ENCODE results near the gene SMYD3. TPM values are rescaled to one million over a fixed set of nuclear protein-coding genes. Genes with fewer than 3 reads are reported as not detected.
A peak's percentile ranks its signal among the peaks of the same experiment; 100 is the strongest.

SMYD3 gene
- total and polyA plus RNA-seq, 8 donors: 20.4 to 35.1 (median 24.3) TPM

DNA sequence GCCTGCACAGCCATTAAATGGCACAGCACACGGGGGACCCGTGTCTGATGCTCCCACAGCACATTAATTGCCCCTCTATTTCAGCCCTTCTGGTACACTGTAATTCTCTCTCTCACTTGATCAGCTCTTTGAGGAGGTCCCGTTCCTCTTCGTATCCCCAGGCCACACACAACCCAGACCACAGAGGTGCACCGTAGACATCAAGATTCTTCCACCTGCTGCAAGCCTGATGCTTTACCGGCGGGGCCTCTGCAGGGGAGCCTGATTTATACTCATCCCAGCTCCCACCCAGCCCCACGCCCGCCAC is 759 bp downstream of the SMYD3 start:
- H3K27ac ChIP-seq: no peak overlapping the region
- H3K4me1 ChIP-seq: peaks cover 0 to 15% of the 10 kb centered on the region in 2 donors
- DNase-seq (no peak), ATAC-seq (no peak)
- TF ChIP-seq, protein P1, sequence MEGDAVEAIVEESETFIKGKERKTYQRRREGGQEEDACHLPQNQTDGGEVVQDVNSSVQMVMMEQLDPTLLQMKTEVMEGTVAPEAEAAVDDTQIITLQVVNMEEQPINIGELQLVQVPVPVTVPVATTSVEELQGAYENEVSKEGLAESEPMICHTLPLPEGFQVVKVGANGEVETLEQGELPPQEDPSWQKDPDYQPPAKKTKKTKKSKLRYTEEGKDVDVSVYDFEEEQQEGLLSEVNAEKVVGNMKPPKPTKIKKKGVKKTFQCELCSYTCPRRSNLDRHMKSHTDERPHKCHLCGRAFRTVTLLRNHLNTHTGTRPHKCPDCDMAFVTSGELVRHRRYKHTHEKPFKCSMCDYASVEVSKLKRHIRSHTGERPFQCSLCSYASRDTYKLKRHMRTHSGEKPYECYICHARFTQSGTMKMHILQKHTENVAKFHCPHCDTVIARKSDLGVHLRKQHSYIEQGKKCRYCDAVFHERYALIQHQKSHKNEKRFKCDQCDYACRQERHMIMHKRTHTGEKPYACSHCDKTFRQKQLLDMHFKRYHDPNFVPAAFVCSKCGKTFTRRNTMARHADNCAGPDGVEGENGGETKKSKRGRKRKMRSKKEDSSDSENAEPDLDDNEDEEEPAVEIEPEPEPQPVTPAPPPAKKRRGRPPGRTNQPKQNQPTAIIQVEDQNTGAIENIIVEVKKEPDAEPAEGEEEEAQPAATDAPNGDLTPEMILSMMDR (IDR thresholded peaks at IDR 0.05): no peak
- intact Hi-C loops (cut with DNase I): no loop called here
- no peaks in the 10 kb centered on the region for H3K27me3 ChIP-seq
- H3K36me3 ChIP-seq: no peaks in the 10 kb centered on the region
- H3K9me3 ChIP-seq: no peaks in the 10 kb centered on the region
- H3K4me3 ChIP-seq: peak overlapping the region; percentile 78 to 86

DNA sequence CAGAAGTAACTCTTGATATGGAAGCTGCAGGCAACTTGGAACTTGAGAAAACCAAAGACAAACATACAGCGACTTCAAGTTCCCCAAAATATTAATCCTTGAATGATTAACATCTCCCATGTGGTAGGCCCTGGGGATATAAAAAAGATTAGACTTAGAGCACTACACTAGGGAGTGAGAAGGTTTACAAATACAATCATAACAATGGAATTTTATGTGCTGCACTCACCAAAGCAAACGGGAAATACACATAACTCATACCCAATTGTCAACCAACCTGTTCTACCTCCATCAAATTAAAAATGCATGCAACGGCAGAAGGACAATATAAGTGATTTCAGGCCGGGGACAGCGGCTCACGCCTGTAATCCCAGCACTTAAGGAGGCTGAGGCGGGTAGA is 3.7 kb downstream of the SMYD3 start:
- Histone ChIP-seq H3K4me3 (no peak overlapping the region), H3K4me1 (peaks cover 0 to 15% of the 10 kb centered on the region in 2 donors), H3K27me3 (no peaks in the 10 kb centered on the region), H3K27ac (no peak overlapping the region), H3K36me3 (no peaks in the 10 kb centered on the region), H3K9me3 (no peaks in the 10 kb centered on the region)
- TF ChIP-seq, protein P1 (IDR thresholded peaks at IDR 0.05): no peak
- peak; percentile 11 for ATAC-seq
- DNase-seq: no peak
- intact Hi-C loops (cut with DNase I): no loop called here

DNA sequence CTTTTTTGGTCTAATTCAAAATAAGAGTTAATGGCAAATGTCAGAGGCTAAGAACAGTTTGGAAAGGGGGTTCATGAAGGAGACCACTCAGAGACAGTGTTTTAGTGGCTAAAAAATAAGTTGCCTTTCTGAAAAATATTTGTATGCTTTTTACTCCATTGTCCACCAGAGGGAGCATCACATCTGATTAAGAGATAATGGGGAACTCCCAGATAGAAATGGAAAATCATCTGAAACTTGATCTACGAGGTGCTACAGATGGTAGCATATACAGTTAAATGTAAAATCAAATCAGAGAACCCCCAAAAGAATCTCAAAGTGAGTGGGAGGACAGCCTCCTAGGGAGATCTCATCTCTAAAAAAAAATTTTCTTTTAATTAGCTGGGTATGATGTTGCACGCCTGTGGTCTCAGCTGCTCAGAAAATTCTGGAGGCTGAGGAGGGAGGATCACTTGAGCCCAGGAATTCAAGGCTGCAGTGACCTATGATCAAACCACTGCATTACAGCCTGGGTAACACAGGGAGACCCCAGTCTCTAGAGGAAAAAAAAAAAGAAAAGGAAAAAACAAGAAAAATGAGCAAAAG is 9.7 kb downstream of the SMYD3 start:
- DNase-seq (peak in 1 of 4 donors; percentile 73), ATAC-seq (peak; percentile 69)
- TF ChIP-seq, protein P1 (IDR thresholded peaks at IDR 0.05): peak; percentile 67 to 68
- Histone ChIP-seq H3K4me3 (no peak overlapping the region), H3K9me3 (no peaks in the 10 kb centered on the region), H3K4me1 (peaks cover 0 to 6% of the 10 kb centered on the region in 2 donors), H3K27me3 (no peaks in the 10 kb centered on the region), H3K27ac (no peak overlapping the region), H3K36me3 (no peaks in the 10 kb centered on the region)
- intact Hi-C loops (cut with DNase I): loop anchor here in 1 of 2 donors (5.0 kb wide), 2 partner anchors 200 to 255 kb away; no protein-coding TSS in a partner anchor

DNA sequence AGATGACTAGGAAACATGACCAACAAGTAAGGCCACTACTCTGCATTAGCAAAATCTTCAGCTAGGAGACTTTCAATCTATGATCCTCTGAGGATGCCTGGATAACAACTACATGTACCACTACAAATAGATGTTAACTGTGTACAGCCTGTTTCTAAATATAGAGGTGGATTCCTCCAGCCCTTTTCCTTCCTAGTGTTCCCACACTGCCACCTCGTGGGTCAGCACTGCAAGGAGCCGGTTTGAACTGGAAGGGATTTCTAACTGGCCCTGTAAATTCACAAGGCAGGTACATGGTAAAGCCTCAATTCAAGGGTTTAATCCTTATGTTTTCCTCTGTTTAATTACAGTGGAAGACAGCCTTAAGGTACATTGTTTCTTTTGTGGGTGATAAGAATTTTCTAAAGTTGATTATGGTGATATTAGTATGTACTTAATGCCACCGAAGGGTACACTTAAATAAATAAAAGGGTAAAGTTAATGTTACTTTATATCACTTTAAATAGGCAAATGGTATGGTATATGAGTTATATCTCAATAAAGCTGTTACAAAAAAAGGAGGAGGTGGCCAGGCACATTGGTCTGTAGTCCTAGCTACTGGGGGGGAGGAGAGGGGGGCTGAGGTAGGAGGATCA is 14.4 kb downstream of the SMYD3 start:
- Histone ChIP-seq H3K36me3 (no peaks in the 10 kb centered on the region), H3K4me3 (no peak overlapping the region), H3K4me1 (peaks cover 0 to 4% of the 10 kb centered on the region in 2 donors), H3K27me3 (no peaks in the 10 kb centered on the region), H3K9me3 (no peaks in the 10 kb centered on the region), H3K27ac (no peak overlapping the region)
- ATAC-seq (peak; percentile 95), DNase-seq (peak in 3 of 4 donors; percentile 53 to 82 (median 65))
- intact Hi-C loops (cut with DNase I): loop anchor here in 1 of 2 donors (5.0 kb wide), 1 partner anchor 1340 kb away; the partner anchor contains the start of gene KIF26B
- TF ChIP-seq, protein P1 (IDR thresholded peaks at IDR 0.05): peak; percentile 58 to 64

DNA sequence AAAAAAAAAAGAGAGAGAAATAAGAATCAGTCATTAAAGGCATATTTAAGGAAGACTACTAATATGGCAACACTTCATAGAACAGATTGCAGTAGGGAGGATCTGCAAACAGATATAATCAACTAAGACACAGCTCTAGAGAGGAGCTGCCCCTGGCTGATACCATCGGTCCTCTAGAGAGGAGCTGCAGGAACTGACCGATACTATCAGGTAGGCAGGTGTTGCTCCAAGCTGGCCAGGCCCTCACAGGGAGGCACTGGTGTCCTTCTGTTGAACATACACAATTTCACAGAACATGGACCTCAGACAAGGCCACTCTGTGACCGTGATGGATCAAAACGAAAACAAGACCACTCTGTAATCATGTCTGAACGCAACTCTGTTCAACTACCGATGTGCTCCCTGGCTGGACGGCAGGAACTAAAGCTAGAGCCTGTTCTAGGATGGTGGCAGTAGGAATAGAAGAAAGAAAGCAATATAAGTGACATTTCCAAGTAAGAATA is 15.5 kb downstream of the SMYD3 start:
- ATAC-seq (no peak), DNase-seq (no peak)
- H3K9me3 ChIP-seq: no peaks in the 10 kb centered on the region
- intact Hi-C loops (cut with DNase I): loop anchor here in 1 of 2 donors (5.0 kb wide), 1 partner anchor 1339 kb away; the partner anchor contains the start of gene KIF26B
- H3K4me1 ChIP-seq: no peaks in the 10 kb centered on the region
- no peak overlapping the region for H3K4me3 ChIP-seq
- TF ChIP-seq, protein P1 (IDR thresholded peaks at IDR 0.05): no peak
- no peaks in the 10 kb centered on the region for H3K36me3 ChIP-seq
- no peaks in the 10 kb centered on the region for H3K27me3 ChIP-seq
- H3K27ac ChIP-seq: no peak overlapping the region
